Mesenchymal stem cell (in vitro differentiated cells and primary cell): Measurements from ENCODE around the gene ARHGAP24.

Experiments
- DNase-seq: peaks from one replicate; pipeline ENCODE4 v3.0.0-alpha.2; 2013
- H2AFZ ChIP-seq: one replicate; pipeline ENCODE4 v1.6.1; 2013; ENCODE audit warnings: low read depth, mild to moderate bottlenecking, control low read depth, inconsistent platforms, low read length, moderate library complexity
- H2AK5ac ChIP-seq: 2 replicates; pipeline ENCODE4 v1.6.1; 2013; ENCODE audit warnings: low read length, moderate library complexity, mild to moderate bottlenecking, inconsistent platforms; ENCODE audit not compliant: severe bottlenecking
- H2BK120ac ChIP-seq: one replicate; pipeline ENCODE4 v1.6.1; 2013; ENCODE audit warnings: low read depth, mild to moderate bottlenecking, inconsistent platforms, low read length, moderate library complexity
- H2BK12ac ChIP-seq, 2 experiments: one replicate each; pipeline ENCODE4 v1.6.1; 2013; ENCODE audit warnings: inconsistent platforms in 2 of 2, low read length in 2 of 2, mild to moderate bottlenecking in 2 of 2, moderate library complexity in 2 of 2, control low read depth in 1 of 2
- H2BK15ac ChIP-seq: one replicate; pipeline ENCODE4 v1.6.1; 2013; ENCODE audit warnings: mild to moderate bottlenecking, low read depth, inconsistent platforms; ENCODE audit not compliant: poor library complexity, severe bottlenecking
- H2BK5ac ChIP-seq: 2 replicates; pipeline ENCODE4 v1.6.1; 2013; ENCODE audit warnings: low read depth, mild to moderate bottlenecking, low read length, control low read depth, inconsistent platforms; ENCODE audit not compliant: poor library complexity, severe bottlenecking
- H3K14ac ChIP-seq, 2 experiments: one replicate each; pipeline ENCODE4 v1.6.1; 2013; ENCODE audit warnings: inconsistent platforms in 2 of 2, low read length in 2 of 2, control low read depth in 1 of 2, mild to moderate bottlenecking in 1 of 2, moderate library complexity in 1 of 2
- H3K18ac ChIP-seq, 2 experiments: one replicate each; pipeline ENCODE4 v1.6.1; 2013; ENCODE audit warnings: inconsistent platforms in 2 of 2, low read length in 2 of 2, control low read depth in 1 of 2, low read depth in 1 of 2, mild to moderate bottlenecking in 1 of 2
- H3K23ac ChIP-seq, 2 experiments: one replicate each; pipeline ENCODE4 v1.6.1; 2013; ENCODE audit warnings: inconsistent platforms in 2 of 2, low read length in 2 of 2, mild to moderate bottlenecking in 2 of 2, moderate library complexity in 2 of 2, control low read depth in 1 of 2
- H3K27ac ChIP-seq: 2 replicates; pipeline ENCODE4 v1.5.1; 2013; ENCODE audit warnings: mild to moderate bottlenecking, moderate library complexity, low read length, control low read depth, inconsistent platforms; ENCODE audit not compliant: poor library complexity, severe bottlenecking
- H3K27me3 ChIP-seq, 2 experiments: 2 replicates each; pipeline versions ENCODE4 v1.6.1 to v1.7.0; 2013; ENCODE audit warnings: low read length in 2 of 2, mild to moderate bottlenecking in 2 of 2, moderate library complexity in 2 of 2, control low read depth in 1 of 2, inconsistent platforms in 1 of 2; ENCODE audit not compliant: control insufficient read depth in 1 of 2, insufficient read depth in 1 of 2
- H3K36me3 ChIP-seq, 2 experiments: 2 replicates each; pipeline versions ENCODE4 v1.6.1 to v1.7.0; 2013; ENCODE audit warnings: low read length in 2 of 2, control low read depth in 1 of 2, inconsistent platforms in 1 of 2, low read depth in 1 of 2, mild to moderate bottlenecking in 1 of 2; ENCODE audit not compliant: insufficient read depth in 2 of 2, control insufficient read depth in 1 of 2
- H3K4ac ChIP-seq, 2 experiments: one replicate each; pipeline ENCODE4 v1.6.1; 2013; ENCODE audit warnings: inconsistent platforms in 2 of 2, low read length in 2 of 2, mild to moderate bottlenecking in 2 of 2, moderate library complexity in 2 of 2, control low read depth in 1 of 2, low read depth in 1 of 2
- H3K4me1 ChIP-seq: 2 replicates; pipeline ENCODE4 v1.6.1; 2013; ENCODE audit warnings: low read depth, low read length, control low read depth; ENCODE audit not compliant: control insufficient read depth, insufficient read depth
- H3K4me2 ChIP-seq: 2 replicates; pipeline ENCODE4 v1.6.1; 2013; ENCODE audit warnings: low read length, mild to moderate bottlenecking, inconsistent platforms; ENCODE audit not compliant: poor library complexity, severe bottlenecking
- H3K4me3 ChIP-seq, 2 experiments: 2 replicates each; pipeline versions ENCODE4 v1.5.1 to v1.7.0; 2013; ENCODE audit warnings: low read length in 2 of 2, mild to moderate bottlenecking in 2 of 2, control low read depth in 1 of 2, low read depth in 1 of 2; ENCODE audit not compliant: insufficient read depth in 1 of 2
- H3K79me1 ChIP-seq: replicated peaks from 2 replicates; pipeline ENCODE4 v1.6.1; 2013; ENCODE audit warnings: mild to moderate bottlenecking, control low read depth, low read length, inconsistent platforms; ENCODE audit not compliant: poor library complexity, severe bottlenecking
- H3K9ac ChIP-seq: 2 replicates; pipeline ENCODE4 v1.7.0; 2013; ENCODE audit warnings: mild to moderate bottlenecking, low read length, moderate library complexity
- H3K9me3 ChIP-seq: 2 replicates; pipeline ENCODE4 v1.7.0; 2013; ENCODE audit warnings: mild to moderate bottlenecking, low read length; ENCODE audit not compliant: control insufficient read depth
- H4K8ac ChIP-seq: one replicate; pipeline ENCODE4 v1.6.1; 2013; ENCODE audit warnings: inconsistent platforms, mild to moderate bottlenecking, low read length, moderate library complexity
- H4K91ac ChIP-seq: one replicate; pipeline ENCODE4 v1.6.1; 2013; ENCODE audit warnings: mild to moderate bottlenecking, low read length, inconsistent platforms
- WGBS: methylation state at CpG from one replicate; pipeline ENCODE4 v1.1.7; 2013; ENCODE audit warnings: mixed read lengths; 5-methylcytosine and 5-hydroxymethylcytosine counted together

ARHGAP24 gene

GRCh38 chr4:85866508-85866907, 391.6 kb downstream of the ARHGAP24 start:
- no peak overlapping the region for H3K27ac ChIP-seq
- H3K4me3 ChIP-seq, result peak overlapping the region in 1 of 2 experiments; percentile 4
- H3K9ac ChIP-seq, result peak overlapping the region; percentile 54
- H3K27me3 ChIP-seq, result no peaks in the 10 kb centered on the region
- H3K36me3 ChIP-seq, result no peaks in the 10 kb centered on the region
- no peak overlapping the region for H2BK5ac ChIP-seq
- H3K23ac ChIP-seq, result no peak overlapping the region
- peak; percentile 25 for DNase-seq
- H3K9me3 ChIP-seq, result no peaks in the 10 kb centered on the region
- H3K4ac ChIP-seq, result no peak overlapping the region
- no peak overlapping the region for H3K4me2 ChIP-seq
- H2BK120ac ChIP-seq, result no peak overlapping the region
- no peak overlapping the region for H4K91ac ChIP-seq
- H3K18ac ChIP-seq, result peak overlapping the region in 1 of 2 experiments; percentile 7
- no peaks in the 10 kb centered on the region for H3K79me1 ChIP-seq
- H2AFZ ChIP-seq, result no peak overlapping the region
- no peak overlapping the region for H2BK15ac ChIP-seq
- WGBS, result 40% methylated on average over 1 of the region's 1 CpG
- H3K14ac ChIP-seq, result no peak overlapping the region
- H3K4me1 ChIP-seq, result peaks cover 2% of the 10 kb centered on the region
- H4K8ac ChIP-seq, result no peak overlapping the region
- H2BK12ac ChIP-seq, result no peak overlapping the region
- no peak overlapping the region for H2AK5ac ChIP-seq

GRCh38 chr4:85867271-85867670, 392.3 kb downstream of the ARHGAP24 start:
- H3K4me3 ChIP-seq, result no peak overlapping the region
- no peak overlapping the region for H3K4ac ChIP-seq
- H4K8ac ChIP-seq, result no peak overlapping the region
- no peak overlapping the region for H2BK120ac ChIP-seq
- WGBS, result no CpG with 5 or more reads among the region's 1 CpG
- no peaks in the 10 kb centered on the region for H3K27me3 ChIP-seq
- H3K18ac ChIP-seq, result no peak overlapping the region
- H3K4me1 ChIP-seq, result peaks cover 2% of the 10 kb centered on the region
- H2BK12ac ChIP-seq, result no peak overlapping the region
- no peak overlapping the region for H2AK5ac ChIP-seq
- no peak overlapping the region for H3K23ac ChIP-seq
- no peaks in the 10 kb centered on the region for H3K79me1 ChIP-seq
- no peak overlapping the region for H3K27ac ChIP-seq
- no peaks in the 10 kb centered on the region for H3K9me3 ChIP-seq
- no peak overlapping the region for H2BK15ac ChIP-seq
- DNase-seq, result no peak
- no peak overlapping the region for H3K14ac ChIP-seq
- no peaks in the 10 kb centered on the region for H3K36me3 ChIP-seq
- no peak overlapping the region for H2BK5ac ChIP-seq
- peak overlapping the region; percentile 54 for H3K9ac ChIP-seq
- H3K4me2 ChIP-seq, result no peak overlapping the region
- no peak overlapping the region for H4K91ac ChIP-seq
- no peak overlapping the region for H2AFZ ChIP-seq

- Histone ChIP-seq H3K14ac (peak overlapping the region in 1 of 2 experiments; percentile 36), H3K23ac (no peak overlapping the region), H3K4me2 (no peak overlapping the region), H2AFZ (no peak overlapping the region), H2BK15ac (no peak overlapping the region), H3K4me1 (peaks cover 2% of the 10 kb centered on the region), H2BK120ac (no peak overlapping the region), H2BK12ac (no peak overlapping the region), H3K79me1 (peaks cover 3% of the 10 kb centered on the region), H2BK5ac (no peak overlapping the region), H3K4me3 (no peak overlapping the region), H3K4ac (no peak overlapping the region), H3K9me3 (no peaks in the 10 kb centered on the region), H3K9ac (no peak overlapping the region), H4K91ac (peak overlapping the region; percentile 68), H2AK5ac (no peak overlapping the region), H3K27ac (no peak overlapping the region), H3K18ac (no peak overlapping the region), H3K36me3 (peaks cover 0 to 3% of the 10 kb centered on the region in 2 experiments), H3K27me3 (no peaks in the 10 kb centered on the region), H4K8ac (no peak overlapping the region)
- no peak for DNase-seq
- 94% methylated on average over 3 of the region's 5 CpGs for WGBS
Observed at GRCh38 chr4:85869181-85869580, 394.2 kb downstream of the ARHGAP24 start.

- no peaks in the 10 kb centered on the region for H3K9me3 ChIP-seq
- no peak for DNase-seq
- no CpG with 5 or more reads among the region's 2 CpGs for WGBS
Observed at GRCh38 chr4:85870298-85871083, 395.5 kb downstream of the ARHGAP24 start.

More at GRCh38 chr4:85870298-85871083, 395.5 kb downstream of the ARHGAP24 start:
- Histone ChIP-seq H3K18ac (no peak overlapping the region), H3K4me2 (no peak overlapping the region), H2BK5ac (no peak overlapping the region), H3K79me1 (peaks cover 3% of the 10 kb centered on the region), H3K4ac (no peak overlapping the region), H3K23ac (no peak overlapping the region), H3K36me3 (peaks cover 0 to 3% of the 10 kb centered on the region in 2 experiments), H3K4me1 (peaks cover 2% of the 10 kb centered on the region), H4K91ac (no peak overlapping the region), H2BK120ac (no peak overlapping the region), H3K27me3 (no peaks in the 10 kb centered on the region), H2BK12ac (no peak overlapping the region), H3K27ac (no peak overlapping the region), H4K8ac (no peak overlapping the region), H3K14ac (no peak overlapping the region), H2BK15ac (no peak overlapping the region), H2AK5ac (no peak overlapping the region), H2AFZ (no peak overlapping the region), H3K4me3 (no peak overlapping the region), H3K9ac (no peak overlapping the region)
